Epithelial cell of esophagus (primary cell): ENCODE results near the gene RBFOX2.

ENCODE experiments used
- DNase-seq: peaks from one replicate; pipeline ENCODE4 v3.0.0; 2010; ENCODE audit warnings: low read depth
- H3K4me3 ChIP-seq: 2 replicates; pipeline ENCODE4 v1.5.1; 2011; ENCODE audit warnings: mild to moderate bottlenecking, low read length, control low read depth
- CTCF ChIP-seq: IDR thresholded peaks from 2 replicates; pipeline ENCODE4 v1.5.1; 2011; ENCODE audit warnings: low read depth, mild to moderate bottlenecking, low read length, control low read depth, inconsistent platforms; ENCODE audit not compliant: insufficient read depth; ENCODE audit errors: missing control alignments

Gene RBFOX2

GRCh38 chr22:35841907-35842518, 186.6 kb downstream of the RBFOX2 start:
- no peak for DNase-seq
- no peak overlapping the region for H3K4me3 ChIP-seq
- no peak for TF ChIP-seq CTCF

GRCh38 chr22:35840302-35840739, 188.3 kb downstream of the RBFOX2 start:
- no peak for TF ChIP-seq CTCF
- peak overlapping the region; percentile 71 for H3K4me3 ChIP-seq
- peak; percentile 98 for DNase-seq

- peak; percentile 32 for DNase-seq
- H3K4me3 ChIP-seq: peak overlapping the region; percentile 71
- TF ChIP-seq CTCF: no peak
Measured at GRCh38 chr22:35839841-35840301, 188.8 kb downstream of the RBFOX2 start.

GRCh38 chr22:35838855-35839576, 189.6 kb downstream of the RBFOX2 start:
- TF ChIP-seq CTCF: peak; percentile 56
- DNase-seq: peak; percentile 68

GRCh38 chr22:35837101-35837727, 191.4 kb downstream of the RBFOX2 start:
- no peak for TF ChIP-seq CTCF
- peak overlapping the region; percentile 41 for H3K4me3 ChIP-seq
- no peak for DNase-seq

More at GRCh38 chr22:35838855-35839576, 189.6 kb downstream of the RBFOX2 start:
- peak overlapping the region; percentile 71 for H3K4me3 ChIP-seq

- DNase-seq: peak; percentile 85
- H3K4me3 ChIP-seq: peak overlapping the region; percentile 41
- TF ChIP-seq CTCF: no peak
Measured at GRCh38 chr22:35835998-35836691, 192.5 kb downstream of the RBFOX2 start.
